HepG2 (cell line): ENCODE results near the gene EPB41L2. TPM values are rescaled to one million over a fixed set of nuclear protein-coding genes. Genes with fewer than 3 reads are reported as not detected.

Experiments used
- GABPA ChIP-seq, 2 experiments: IDR thresholded peaks; 2 replicates each; pipeline ENCODE4 v1.6.1; 2011 to 2016; ENCODE audit warnings: low read depth in 2 of 2, low read length in 1 of 2, missing biosample characterization in 1 of 2, missing genetic modification characterization in 1 of 2
- GZF1 ChIP-seq: sonication (generic); formaldehyde crosslinking; IDR thresholded peaks from 2 replicates; pipeline ENCODE4 v1.5.1; 2020; ENCODE audit warnings: mild to moderate bottlenecking, missing genetic modification reagents
- MTA3 ChIP-seq: sonication (generic); formaldehyde crosslinking; IDR thresholded peaks from 2 replicates; pipeline ENCODE4 v1.4.0; 2020; ENCODE audit warnings: missing genetic modification reagents
- PHF20 ChIP-seq: sonication (generic); formaldehyde crosslinking; IDR thresholded peaks from 2 replicates; pipeline ENCODE4 v1.5.0; 2020; ENCODE audit warnings: mild to moderate bottlenecking, missing genetic modification reagents
- RAD51 ChIP-seq: fragments of 450-650 bp; IDR thresholded peaks from 2 replicates; pipeline ENCODE4 v1.6.1; 2016; ENCODE audit warnings: borderline replicate concordance
- SPEN ChIP-seq: sonication (generic); formaldehyde crosslinking; IDR thresholded peaks from 2 replicates; pipeline ENCODE4 v1.5.1; 2020; ENCODE audit warnings: low read depth, mild to moderate bottlenecking, missing genetic modification reagents
- TGIF2 ChIP-seq: IDR thresholded peaks from 2 replicates; pipeline ENCODE4 v1.6.1; 2016; ENCODE audit warnings: control low read depth, missing compliant biosample characterization
- TSC22D2 ChIP-seq: sonication (generic); formaldehyde crosslinking; IDR thresholded peaks from 2 replicates; pipeline ENCODE4 v1.5.1; 2020; ENCODE audit warnings: missing genetic modification reagents, mild to moderate bottlenecking, borderline replicate concordance
- ZBTB38 ChIP-seq: sonication (generic); formaldehyde crosslinking; IDR thresholded peaks from 2 replicates; pipeline ENCODE4 v1.5.1; 2020; ENCODE audit warnings: mild to moderate bottlenecking, missing genetic modification reagents
- ZFAT ChIP-seq: sonication (generic); formaldehyde crosslinking; conservative IDR thresholded peaks from 2 replicates; pipeline ENCODE4 v1.8.1; 2023; ENCODE audit warnings: missing genetic modification reagents, inconsistent platforms
- ZIK1 ChIP-seq: sonication (generic); formaldehyde crosslinking; IDR thresholded peaks from 2 replicates; pipeline ENCODE4 v1.5.0; 2020; ENCODE audit warnings: mild to moderate bottlenecking, low read depth, missing genetic modification reagents, borderline replicate concordance
- ZNF577 ChIP-seq: sonication (generic); formaldehyde crosslinking; IDR thresholded peaks from 2 replicates; pipeline ENCODE4 v1.4.0; 2020; ENCODE audit warnings: mild to moderate bottlenecking, low read depth, missing genetic modification reagents, borderline replicate concordance
- polyA plus RNA-seq, 8 experiments: library from polyadenylated mRNA; depleted of rRNA in 3 of 8; stranded (reverse) in 7 of 8; unstranded in 1 of 8; fragments of >200 nt; fragmentation: Illumina TruSeq in 4 of 8; extraction: Trizol in 4 of 8; gene quantifications; 2 replicates each; pipeline versions ENCODE4 v1.2.1 to v1.2.3, GENCODE V29; 2011 to 2016; ENCODE audit warnings: low read depth in 4 of 8, missing spikeins in 1 of 8, mixed read lengths in 1 of 8; ENCODE audit not compliant: insufficient read depth in 1 of 8
- total RNA-seq, 5 experiments: library from RNA; depleted of rRNA; stranded (reverse); fragments of >200 nt; fragmentation: Illumina TruSeq; extraction: Trizol; gene quantifications; 2 replicates each; pipeline ENCODE4 v1.2.3, GENCODE V29; 2016; ENCODE audit warnings: low read depth in 1 of 5
- TF ChIP-seq, protein P1 (sequence below): sonication (generic); formaldehyde crosslinking; IDR thresholded peaks from 2 replicates; pipeline ENCODE4 v1.4.0; 2020; ENCODE audit warnings: low read depth, mild to moderate bottlenecking, missing genetic modification reagents
- TF ChIP-seq, protein P2 (sequence below): sonication (generic); formaldehyde crosslinking; IDR thresholded peaks from 2 replicates; pipeline ENCODE4 v1.4.0; 2020; ENCODE audit warnings: mild to moderate bottlenecking, low read depth, missing genetic modification reagents

Gene EPB41L2
- total and polyA plus RNA-seq, 2 of the 13 experiments (the other 11 are each of a cell fraction or from before 2014, with no cell fraction given): 41.7 to 56.4 TPM

DNA sequence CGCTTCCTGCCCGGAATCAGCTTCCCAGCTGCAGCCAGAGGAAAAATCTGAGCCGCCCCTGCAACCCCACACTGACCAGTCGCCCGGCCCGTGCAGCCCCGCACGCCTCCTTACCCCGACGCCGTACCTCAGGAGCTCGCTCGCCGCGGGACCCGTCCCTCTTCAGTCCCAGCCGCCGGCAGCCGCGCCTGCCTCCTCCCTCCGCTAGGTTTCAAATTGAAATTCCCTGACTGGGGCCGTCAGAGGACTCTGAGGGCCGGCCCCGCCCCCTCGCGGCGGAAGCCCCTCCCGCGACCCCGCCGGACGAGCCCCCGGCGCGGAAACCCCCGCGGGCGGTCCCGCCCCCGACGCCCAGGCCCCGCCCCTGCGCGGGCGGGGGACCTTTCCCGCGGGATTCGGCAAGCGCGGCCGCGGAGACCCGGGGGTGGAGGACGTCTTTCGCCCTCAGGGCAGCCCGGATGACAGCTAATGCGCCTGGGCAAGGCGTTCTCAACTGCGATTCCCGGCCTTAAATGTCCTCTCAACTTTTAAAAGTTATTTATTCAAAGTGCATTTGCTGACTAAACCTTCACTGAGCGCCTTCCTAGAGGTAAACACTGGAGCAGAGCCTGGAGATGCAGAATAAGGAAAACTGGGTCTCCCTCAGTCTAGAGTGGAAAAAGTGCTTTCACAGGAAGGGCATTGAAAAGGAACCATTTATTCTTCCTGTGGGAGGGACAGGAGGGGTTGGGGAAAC, at the start of gene EPB41L2 (continued):
- TF ChIP-seq RAD51: no peak
- TF ChIP-seq ZFAT (CRISPR knock-in tag): no peak
- TF ChIP-seq, protein P1, sequence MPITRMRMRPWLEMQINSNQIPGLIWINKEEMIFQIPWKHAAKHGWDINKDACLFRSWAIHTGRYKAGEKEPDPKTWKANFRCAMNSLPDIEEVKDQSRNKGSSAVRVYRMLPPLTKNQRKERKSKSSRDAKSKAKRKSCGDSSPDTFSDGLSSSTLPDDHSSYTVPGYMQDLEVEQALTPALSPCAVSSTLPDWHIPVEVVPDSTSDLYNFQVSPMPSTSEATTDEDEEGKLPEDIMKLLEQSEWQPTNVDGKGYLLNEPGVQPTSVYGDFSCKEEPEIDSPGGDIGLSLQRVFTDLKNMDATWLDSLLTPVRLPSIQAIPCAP (CRISPR knock-in tag): no peak
- TF ChIP-seq PHF20 (CRISPR knock-in tag): no peak
- no peak for TF ChIP-seq ZNF577 (CRISPR knock-in tag)
- TF ChIP-seq GZF1 (CRISPR knock-in tag): peak; percentile 62; the same call in 1 of the 2 replicates
- TF ChIP-seq TGIF2 (CRISPR knock-in tag): peak; percentile 39; the same call in 1 of the 2 replicates
- TF ChIP-seq TSC22D2 (CRISPR knock-in tag): 0 out of 2 replicates have a peak, but pooled peaks have one; percentile 17
- TF ChIP-seq GABPA (IDR thresholded peaks at IDR 0.05; ENCODE audit: low read depth, low read length): peak; percentile 66
- TF ChIP-seq GABPA (CRISPR knock-in tag; IDR thresholded peaks at IDR 0.05; ENCODE audit: low read depth): peak; percentile 59; the same call in 1 of the 2 replicates
- no peak for TF ChIP-seq ZBTB38 (CRISPR knock-in tag)
- TF ChIP-seq, protein P2, sequence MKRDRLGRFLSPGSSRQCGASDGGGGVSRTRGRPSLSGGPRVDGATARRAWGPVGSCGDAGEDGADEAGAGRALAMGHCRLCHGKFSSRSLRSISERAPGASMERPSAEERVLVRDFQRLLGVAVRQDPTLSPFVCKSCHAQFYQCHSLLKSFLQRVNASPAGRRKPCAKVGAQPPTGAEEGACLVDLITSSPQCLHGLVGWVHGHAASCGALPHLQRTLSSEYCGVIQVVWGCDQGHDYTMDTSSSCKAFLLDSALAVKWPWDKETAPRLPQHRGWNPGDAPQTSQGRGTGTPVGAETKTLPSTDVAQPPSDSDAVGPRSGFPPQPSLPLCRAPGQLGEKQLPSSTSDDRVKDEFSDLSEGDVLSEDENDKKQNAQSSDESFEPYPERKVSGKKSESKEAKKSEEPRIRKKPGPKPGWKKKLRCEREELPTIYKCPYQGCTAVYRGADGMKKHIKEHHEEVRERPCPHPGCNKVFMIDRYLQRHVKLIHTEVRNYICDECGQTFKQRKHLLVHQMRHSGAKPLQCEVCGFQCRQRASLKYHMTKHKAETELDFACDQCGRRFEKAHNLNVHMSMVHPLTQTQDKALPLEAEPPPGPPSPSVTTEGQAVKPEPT (CRISPR knock-in tag): no peak
- TF ChIP-seq ZIK1 (CRISPR knock-in tag): no peak
- no peak for TF ChIP-seq MTA3 (CRISPR knock-in tag)
- TF ChIP-seq SPEN (CRISPR knock-in tag): no peak; the same call in 1 of the 2 replicates
